Activated T-helper 1 cell treated with anti-CD3 and anti-CD28 coated beads, Interleukin-12 subunit alpha, Interleukin-12 subunit beta, Interleukin-2, Interleukin-4 antibody, amounts not matched to agents 30 ng/mL and 10 ng/mL and 1 ng/mL, durations not matched to agents 14 hours and 24 hours and 36 hours (primary cell): ENCODE data around the gene MSH4. TPM values are rescaled to one million over a fixed set of nuclear protein-coding genes. Genes with fewer than 3 reads are reported as not detected.

Experiments
- total RNA-seq: library from RNA; stranded (reverse); gene quantifications from 2 replicates; pipeline ENCODE4 v1.2.3, GENCODE V29; 2022

Gene MSH4
- total RNA-seq, 1 donor from 2014 or later: 0.54 TPM

Other genes with a start within 250 kb of the MSH4 start
- gene SLC44A5, start 185.8 kb upstream of the MSH4 start, total RNA-seq: not detected in 2 replicates
- 53.2 and 54.8 TPM in 2 replicates for gene ACADM, start 72.2 kb upstream of the MSH4 start, total RNA-seq
- gene RABGGTB, start 10.6 kb upstream of the MSH4 start, total RNA-seq: 233 and 240 TPM in 2 replicates
- not detected in 2 replicates for gene ASB17, start 135.5 kb downstream of the MSH4 start, total RNA-seq